PC-9 (cell line): ENCODE measurements around the gene SSR1.

Experiments
- EZH2 ChIP-seq: fragments of 200-600 bp; sonication (generic); IDR thresholded peaks from 2 replicates; pipeline ENCODE4 v1.8.0; 2017; ENCODE audit warnings: antibody characterized with exemption, low read depth
- TF ChIP-seq, protein P1 (sequence below): fragments of 200-600 bp; sonication (generic); conservative IDR thresholded peaks from 2 replicates; pipeline ENCODE4 v1.6.1; 2017; ENCODE audit warnings: mixed run types, antibody characterized with exemption, mild to moderate bottlenecking, moderate library complexity

DNA sequence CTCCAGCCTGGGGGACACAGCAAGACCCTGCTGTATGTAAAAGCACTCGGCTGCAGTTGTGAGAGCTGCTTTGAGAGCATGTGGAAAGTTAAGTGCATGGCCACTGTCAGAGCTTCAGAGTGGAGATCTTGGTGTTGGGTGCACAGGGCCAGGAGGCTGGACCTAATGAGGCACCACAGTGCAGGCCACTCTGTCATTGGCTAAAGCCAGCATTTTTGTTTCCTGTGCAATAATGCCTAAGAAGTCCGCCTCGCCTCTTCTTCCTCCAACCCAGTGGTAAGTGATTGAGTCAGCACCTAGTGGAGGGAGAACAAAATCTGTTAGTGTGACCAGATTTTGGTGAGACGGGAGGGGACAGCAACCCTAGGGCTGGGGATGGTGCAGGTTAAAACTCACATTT is 60.6 kb downstream of the SSR1 start:
- TF ChIP-seq EZH2: no peak
- TF ChIP-seq, protein P1, sequence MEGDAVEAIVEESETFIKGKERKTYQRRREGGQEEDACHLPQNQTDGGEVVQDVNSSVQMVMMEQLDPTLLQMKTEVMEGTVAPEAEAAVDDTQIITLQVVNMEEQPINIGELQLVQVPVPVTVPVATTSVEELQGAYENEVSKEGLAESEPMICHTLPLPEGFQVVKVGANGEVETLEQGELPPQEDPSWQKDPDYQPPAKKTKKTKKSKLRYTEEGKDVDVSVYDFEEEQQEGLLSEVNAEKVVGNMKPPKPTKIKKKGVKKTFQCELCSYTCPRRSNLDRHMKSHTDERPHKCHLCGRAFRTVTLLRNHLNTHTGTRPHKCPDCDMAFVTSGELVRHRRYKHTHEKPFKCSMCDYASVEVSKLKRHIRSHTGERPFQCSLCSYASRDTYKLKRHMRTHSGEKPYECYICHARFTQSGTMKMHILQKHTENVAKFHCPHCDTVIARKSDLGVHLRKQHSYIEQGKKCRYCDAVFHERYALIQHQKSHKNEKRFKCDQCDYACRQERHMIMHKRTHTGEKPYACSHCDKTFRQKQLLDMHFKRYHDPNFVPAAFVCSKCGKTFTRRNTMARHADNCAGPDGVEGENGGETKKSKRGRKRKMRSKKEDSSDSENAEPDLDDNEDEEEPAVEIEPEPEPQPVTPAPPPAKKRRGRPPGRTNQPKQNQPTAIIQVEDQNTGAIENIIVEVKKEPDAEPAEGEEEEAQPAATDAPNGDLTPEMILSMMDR: no peak
